WTC11 (cell line): ENCODE measurements around the gene UTS2B. TPM values are rescaled to one million over a fixed set of nuclear protein-coding genes. Genes with fewer than 3 reads are reported as not detected.

Source experiments
- ATAC-seq: fragments of 200-7000 bp; cut with Tn5 transposase; 2 replicates; pipeline ENCODE4 v1.10.0; 2021; ENCODE audit warnings: mild to moderate bottlenecking, moderate library complexity
- CTCF ChIA-PET: fragments of 300-600 bp; sonication (Branson Sonifier 250); formaldehyde crosslinking; loops from one replicate; lab custom pipeline; 2021; ENCODE audit warnings: antibody characterized with exemption; lab: Charles Lee
- POLR2A ChIA-PET: fragments of 350-600 bp; sonication (Branson Sonifier 250); formaldehyde crosslinking; loops from one replicate; lab custom pipeline; 2021; ENCODE audit warnings: antibody characterized with exemption; lab: Charles Lee
- DNase-seq: peaks from one replicate; pipeline ENCODE4 v3.0.0; 2021; ENCODE audit warnings: low spot score
- H3K27ac Mint-ChIP-seq: 2 replicates; pipeline ENCODE4 v1.8.0; 2021; ENCODE audit warnings: mixed read lengths
- H3K27me3 Mint-ChIP-seq: 2 replicates; pipeline ENCODE4 v1.8.0; 2021; ENCODE audit warnings: low read depth, mild to moderate bottlenecking, moderate library complexity, mixed read lengths
- H3K36me3 Mint-ChIP-seq: 2 replicates; pipeline ENCODE4 v1.8.0; 2021; ENCODE audit warnings: mixed read lengths
- H3K4me1 Mint-ChIP-seq: 2 replicates; pipeline ENCODE4 v1.8.0; 2022; ENCODE audit warnings: mixed read lengths
- H3K4me3 Mint-ChIP-seq: 2 replicates; pipeline ENCODE4 v1.8.0; 2021; ENCODE audit warnings: mild to moderate bottlenecking, moderate library complexity, mixed read lengths
- H3K9me3 Mint-ChIP-seq: 2 replicates; pipeline ENCODE4 v1.8.0; 2021; ENCODE audit warnings: mixed read lengths
- AR ChIP-seq: fragments of 250-450 bp; sonication (Bioruptor Pico); IDR thresholded peaks from 2 replicates; pipeline ENCODE4 v1.9.0; 2021; ENCODE audit warnings: mild to moderate bottlenecking
- ARID4B ChIP-seq: sonication (generic); formaldehyde crosslinking; IDR thresholded peaks from 2 replicates; pipeline ENCODE4 v1.8.0; 2023; ENCODE audit warnings: missing genetic modification reagents, mild to moderate bottlenecking, borderline replicate concordance
- FOXJ3 ChIP-seq: sonication (generic); formaldehyde crosslinking; IDR thresholded peaks from 2 replicates; pipeline ENCODE4 v1.9.0; 2021; ENCODE audit warnings: missing genetic modification reagents, mild to moderate bottlenecking, borderline replicate concordance
- GABPB1 ChIP-seq: sonication (generic); formaldehyde crosslinking; IDR thresholded peaks from 2 replicates; pipeline ENCODE4 v1.8.1; 2023; ENCODE audit warnings: mild to moderate bottlenecking, missing genetic modification reagents
- HMGA2 ChIP-seq: fragments of 250-450 bp; sonication (Bioruptor Pico); IDR thresholded peaks from 2 replicates; pipeline ENCODE4 v1.4.0; 2021; ENCODE audit warnings: mild to moderate bottlenecking, moderate library complexity
- IRF2 ChIP-seq: sonication (generic); formaldehyde crosslinking; IDR thresholded peaks from 2 replicates; pipeline ENCODE4 v1.8.0; 2022; ENCODE audit warnings: low read depth, missing genetic modification reagents, borderline replicate concordance
- JUN ChIP-seq: sonication (generic); formaldehyde crosslinking; IDR thresholded peaks from 2 replicates; pipeline ENCODE4 v1.8.0; 2023; ENCODE audit warnings: mild to moderate bottlenecking, missing genetic modification reagents
- NR1H2 ChIP-seq: sonication (generic); formaldehyde crosslinking; IDR thresholded peaks from 2 replicates; pipeline ENCODE4 v1.9.0; 2021; ENCODE audit warnings: mild to moderate bottlenecking, moderate library complexity, missing genetic modification reagents
- SP1 ChIP-seq: sonication (generic); formaldehyde crosslinking; conservative IDR thresholded peaks from 2 replicates; pipeline ENCODE4 v1.8.1; 2022; ENCODE audit warnings: missing genetic modification reagents
- TP53 ChIP-seq: sonication (generic); formaldehyde crosslinking; IDR thresholded peaks from 2 replicates; pipeline ENCODE4 v1.8.1; 2023; ENCODE audit warnings: mild to moderate bottlenecking, missing genetic modification reagents
- ZNF121 ChIP-seq: sonication (generic); formaldehyde crosslinking; IDR thresholded peaks from 2 replicates; pipeline ENCODE4 v1.8.0; 2023; ENCODE audit warnings: missing genetic modification reagents
- total RNA-seq: library from RNA; stranded (reverse); gene quantifications from 3 replicates; pipeline ENCODE4 v1.2.3, GENCODE V29; 2021
- TF ChIP-seq, protein P1 (sequence below): sonication (generic); formaldehyde crosslinking; IDR thresholded peaks from 2 replicates; pipeline ENCODE4 v1.8.1; 2022; ENCODE audit warnings: mild to moderate bottlenecking, moderate library complexity, missing genetic modification reagents
- TF ChIP-seq, protein P2 (sequence below): fragments of 250-450 bp; sonication (Bioruptor Pico); conservative IDR thresholded peaks from 2 replicates; pipeline ENCODE4 v1.9.0; 2021; ENCODE audit warnings: mild to moderate bottlenecking
- TF ChIP-seq, protein P3 (sequence below): sonication (generic); formaldehyde crosslinking; IDR thresholded peaks from 2 replicates; pipeline ENCODE4 v1.8.1; 2023; ENCODE audit warnings: mild to moderate bottlenecking, missing genetic modification reagents, moderate library complexity

Gene UTS2B
- total RNA-seq, 1 experiment from 2014 or later: not detected

DNA sequence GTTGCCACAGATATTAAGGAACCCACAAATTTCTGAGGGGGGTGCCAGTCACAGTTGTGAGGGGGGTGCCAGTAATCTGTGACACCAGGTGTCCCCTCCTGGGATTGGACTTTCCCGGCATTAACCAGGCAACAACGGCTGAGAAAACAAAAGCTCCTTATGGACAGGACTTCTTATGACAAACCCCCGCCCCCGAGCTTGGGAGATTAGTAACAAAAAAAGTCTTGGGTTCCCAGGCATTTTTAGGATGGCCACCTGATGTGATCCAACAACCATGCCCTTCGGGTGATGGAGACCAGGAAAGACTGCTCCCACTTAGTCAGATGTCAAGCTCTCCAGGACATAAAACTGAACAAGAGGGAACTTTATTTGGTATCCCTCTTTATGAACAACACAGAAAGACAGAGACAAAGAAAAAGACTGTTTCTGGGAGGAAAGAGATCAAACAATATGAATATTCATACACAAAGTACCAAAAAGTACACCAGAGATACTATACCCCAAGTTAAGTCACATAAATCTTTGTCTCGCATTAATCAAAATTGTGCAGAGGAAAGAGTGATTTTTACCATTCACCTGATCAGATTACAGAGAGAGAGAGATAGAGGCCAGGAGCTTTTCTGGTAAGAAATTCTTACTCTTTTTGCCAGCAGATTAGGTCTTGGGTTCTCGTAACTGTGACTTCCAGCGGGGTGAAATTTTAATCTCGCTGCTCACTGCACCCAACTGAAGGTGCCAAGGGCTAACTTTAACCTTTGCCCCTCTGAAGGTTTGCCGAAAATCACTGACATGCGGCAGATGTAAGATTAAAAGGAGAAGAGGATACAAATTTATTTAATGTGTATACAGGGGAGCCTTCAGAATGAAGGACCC is 69.7 kb downstream of the UTS2B start (continued):
- TF ChIP-seq AR (no peak), HMGA2 (no peak)
- TF ChIP-seq, protein P1, sequence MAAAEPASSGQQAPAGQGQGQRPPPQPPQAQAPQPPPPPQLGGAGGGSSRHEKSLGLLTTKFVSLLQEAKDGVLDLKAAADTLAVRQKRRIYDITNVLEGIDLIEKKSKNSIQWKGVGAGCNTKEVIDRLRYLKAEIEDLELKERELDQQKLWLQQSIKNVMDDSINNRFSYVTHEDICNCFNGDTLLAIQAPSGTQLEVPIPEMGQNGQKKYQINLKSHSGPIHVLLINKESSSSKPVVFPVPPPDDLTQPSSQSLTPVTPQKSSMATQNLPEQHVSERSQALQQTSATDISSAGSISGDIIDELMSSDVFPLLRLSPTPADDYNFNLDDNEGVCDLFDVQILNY (CRISPR knock-in tag): no peak

- DNase-seq: no peak
Observed at GRCh38 chr3:191259486-191259885, 70.8 kb downstream of the UTS2B start.

DNA sequence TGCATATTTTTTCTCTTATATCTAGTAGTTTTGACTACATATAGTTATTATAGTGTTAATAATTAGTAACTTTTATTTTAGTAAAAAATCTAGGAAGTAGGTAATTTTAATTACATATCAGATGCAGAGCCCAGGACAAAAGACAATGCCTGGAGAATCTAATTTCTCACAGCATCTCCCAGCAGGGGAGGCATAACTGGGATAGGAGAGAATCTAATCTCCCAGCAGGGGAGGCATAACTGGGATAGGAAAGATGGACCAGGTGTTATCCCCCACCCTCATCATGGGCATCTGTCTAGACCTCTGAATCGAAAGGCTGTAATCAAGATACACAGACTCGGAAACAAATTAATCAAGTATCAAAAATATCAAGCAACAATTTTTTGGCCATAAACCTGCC is 73.0 kb downstream of the UTS2B start:
- Mint-ChIP-seq H3K9me3 (no peaks in the 10 kb centered on the region), H3K4me3 (no peak overlapping the region), H3K27me3 (no peaks in the 10 kb centered on the region), H3K27ac (no peak overlapping the region; the same call in 1 of the 2 replicates), H3K36me3 (no peaks in the 10 kb centered on the region), H3K4me1 (peaks cover 78% of the 10 kb centered on the region)
- ATAC-seq (no peak), DNase-seq (no peak)
- POLR2A ChIA-PET: no interaction called here
- CTCF ChIA-PET: no interaction called here
- TF ChIP-seq ZNF121 (CRISPR knock-in tag) (no peak), SP1 (CRISPR knock-in tag) (no peak), GABPB1 (CRISPR knock-in tag) (no peak), FOXJ3 (CRISPR knock-in tag) (no peak), JUN (CRISPR knock-in tag) (no peak)
- TF ChIP-seq, protein P2, sequence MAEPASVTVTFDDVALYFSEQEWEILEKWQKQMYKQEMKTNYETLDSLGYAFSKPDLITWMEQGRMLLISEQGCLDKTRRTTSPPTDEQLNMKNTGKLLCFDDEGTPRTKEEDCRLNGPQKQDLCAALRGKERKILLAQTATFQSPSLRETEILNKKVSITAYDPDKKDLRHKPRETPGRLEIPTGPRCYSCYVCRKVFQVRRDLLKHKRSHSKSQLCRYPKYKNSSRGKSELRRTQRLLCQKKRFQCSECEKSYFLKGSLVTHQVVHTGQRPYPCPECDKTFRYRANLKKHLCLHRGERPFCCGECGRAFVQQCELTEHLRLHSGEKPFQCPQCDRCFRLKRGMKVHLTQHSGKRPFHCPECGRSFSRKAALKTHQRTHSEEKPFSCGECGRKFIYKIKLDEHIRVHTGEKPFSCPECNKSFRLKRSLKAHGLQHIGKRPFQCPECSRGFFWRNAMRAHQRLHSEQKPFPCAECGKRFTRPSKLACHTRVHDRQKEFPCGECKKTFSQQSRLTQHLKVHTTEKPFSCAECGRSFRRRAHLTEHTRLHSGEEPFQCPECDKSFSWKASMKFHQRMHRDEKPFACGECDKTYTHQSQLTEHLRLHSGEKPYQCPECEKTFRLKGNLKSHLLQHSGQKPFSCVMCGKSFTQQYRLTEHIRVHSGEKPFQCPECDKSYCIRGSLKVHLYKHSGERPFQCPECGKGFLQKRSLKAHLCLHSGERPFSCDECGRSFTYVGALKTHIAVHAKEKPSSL (CRISPR knock-in tag): no peak
- TF ChIP-seq, protein P1 (CRISPR knock-in tag): no peak

More at GRCh38 chr3:191259486-191259885, 70.8 kb downstream of the UTS2B start:
- H3K27ac Mint-ChIP-seq: no peak overlapping the region
- ChIA-PET CTCF (no interaction called here), POLR2A (no interaction called here)
- H3K9me3 Mint-ChIP-seq: no peaks in the 10 kb centered on the region
- no peaks in the 10 kb centered on the region for H3K36me3 Mint-ChIP-seq
- H3K4me1 Mint-ChIP-seq: peaks cover 56% of the 10 kb centered on the region
- TF ChIP-seq, protein P3, sequence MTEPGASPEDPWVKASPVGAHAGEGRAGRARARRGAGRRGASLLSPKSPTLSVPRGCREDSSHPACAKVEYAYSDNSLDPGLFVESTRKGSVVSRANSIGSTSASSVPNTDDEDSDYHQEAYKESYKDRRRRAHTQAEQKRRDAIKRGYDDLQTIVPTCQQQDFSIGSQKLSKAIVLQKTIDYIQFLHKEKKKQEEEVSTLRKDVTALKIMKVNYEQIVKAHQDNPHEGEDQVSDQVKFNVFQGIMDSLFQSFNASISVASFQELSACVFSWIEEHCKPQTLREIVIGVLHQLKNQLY (CRISPR knock-in tag): no peak
- TF ChIP-seq ARID4B (CRISPR knock-in tag) (no peak), IRF2 (no peak), TP53 (CRISPR knock-in tag) (no peak), ZNF121 (CRISPR knock-in tag) (no peak), NR1H2 (CRISPR knock-in tag) (no peak)
- ATAC-seq: no peak
- no peaks in the 10 kb centered on the region for H3K27me3 Mint-ChIP-seq
- no peak overlapping the region for H3K4me3 Mint-ChIP-seq
